Ascending aorta (tissue), 2 donors: ENCODE data around the gene CATSPERB. TPM values are rescaled to one million over a fixed set of nuclear protein-coding genes. Genes with fewer than 3 reads are reported as not detected.

Experiments
- DNase-seq, 2 donors: peaks; one replicate each; pipeline ENCODE4 v3.0.0-alpha.2; 2019; ENCODE audit warnings: low spot score in 2 of 2
- H3K27ac ChIP-seq, 2 donors: fragments of 200-600 bp; sonication (generic); one replicate each; pipeline ENCODE4 v1.5.1; 2016 to 2017; ENCODE audit warnings: mild to moderate bottlenecking in 1 of 2
- H3K27me3 ChIP-seq: fragments of 200-600 bp; sonication (generic); one replicate; pipeline ENCODE4 v1.5.1; 2017
- H3K36me3 ChIP-seq, 2 donors: fragments of 200-600 bp; sonication (generic); one replicate each; pipeline ENCODE4 v1.5.1; 2016
- H3K4me1 ChIP-seq, 2 donors: fragments of 200-600 bp; sonication (generic); one replicate each; pipeline ENCODE4 v1.5.1; 2016 to 2017; ENCODE audit warnings: mild to moderate bottlenecking in 1 of 2
- H3K4me3 ChIP-seq, 2 donors: fragments of 200-600 bp; sonication (generic); one replicate each; pipeline ENCODE4 v1.5.1; 2016 to 2017; ENCODE audit warnings: mild to moderate bottlenecking in 1 of 2
- H3K9me3 ChIP-seq, 2 donors: fragments of 200-600 bp; sonication (generic); one replicate each; pipeline ENCODE4 v1.5.1; 2016
- intact Hi-C: fragments of 100-400 bp; cut with DNase I; formaldehyde crosslinking; loops from one replicate; pipeline ENCODE4 v1.15.1; 2023
- total RNA-seq: library from RNA; depleted of rRNA; stranded (reverse); fragments of >200 nt; gene quantifications from one replicate; pipeline ENCODE4 v1.1.0, GENCODE V29; 2016
- TF ChIP-seq, protein P1 (sequence below), 3 experiments: fragments of 200-600 bp in 2 of 3; fragments of 450-650 bp in 1 of 3; sonication (generic) in 2 of 3; IDR thresholded peaks; one replicate each; pipeline ENCODE4 v1.5.1; 2016 to 2019; ENCODE audit warnings: antibody characterized with exemption in 3 of 3, mild to moderate bottlenecking in 1 of 3, moderate library complexity in 1 of 3

Gene CATSPERB
- total RNA-seq, 1 donor from 2014 or later: 4.3 TPM

DNA sequence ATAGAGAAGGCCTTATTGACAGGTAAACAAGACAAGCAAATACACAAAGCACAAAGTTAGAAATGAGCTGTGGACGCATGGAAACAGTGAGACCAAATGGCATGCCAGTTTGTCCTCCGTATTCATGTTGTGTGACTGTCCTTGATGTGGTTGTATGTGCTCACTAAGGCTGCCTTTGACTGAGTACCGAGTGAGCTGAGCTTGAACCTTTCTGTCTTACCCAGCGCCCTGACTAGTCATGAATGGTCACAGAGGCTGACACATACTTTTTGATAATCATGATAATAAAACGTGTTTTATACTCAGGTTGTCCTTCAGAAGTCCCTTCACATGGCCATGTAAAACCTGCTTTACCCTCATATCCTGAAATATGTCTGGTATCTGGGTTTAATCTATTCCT is 553 bp upstream of the CATSPERB start:
- TF ChIP-seq, protein P1, sequence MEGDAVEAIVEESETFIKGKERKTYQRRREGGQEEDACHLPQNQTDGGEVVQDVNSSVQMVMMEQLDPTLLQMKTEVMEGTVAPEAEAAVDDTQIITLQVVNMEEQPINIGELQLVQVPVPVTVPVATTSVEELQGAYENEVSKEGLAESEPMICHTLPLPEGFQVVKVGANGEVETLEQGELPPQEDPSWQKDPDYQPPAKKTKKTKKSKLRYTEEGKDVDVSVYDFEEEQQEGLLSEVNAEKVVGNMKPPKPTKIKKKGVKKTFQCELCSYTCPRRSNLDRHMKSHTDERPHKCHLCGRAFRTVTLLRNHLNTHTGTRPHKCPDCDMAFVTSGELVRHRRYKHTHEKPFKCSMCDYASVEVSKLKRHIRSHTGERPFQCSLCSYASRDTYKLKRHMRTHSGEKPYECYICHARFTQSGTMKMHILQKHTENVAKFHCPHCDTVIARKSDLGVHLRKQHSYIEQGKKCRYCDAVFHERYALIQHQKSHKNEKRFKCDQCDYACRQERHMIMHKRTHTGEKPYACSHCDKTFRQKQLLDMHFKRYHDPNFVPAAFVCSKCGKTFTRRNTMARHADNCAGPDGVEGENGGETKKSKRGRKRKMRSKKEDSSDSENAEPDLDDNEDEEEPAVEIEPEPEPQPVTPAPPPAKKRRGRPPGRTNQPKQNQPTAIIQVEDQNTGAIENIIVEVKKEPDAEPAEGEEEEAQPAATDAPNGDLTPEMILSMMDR (IDR thresholded peaks at IDR 0.05): no peak
- no peaks in the 10 kb centered on the region for H3K27me3 ChIP-seq
- intact Hi-C loops: no loop called here
- H3K4me3 ChIP-seq: no peak overlapping the region
- no peaks in the 10 kb centered on the region for H3K4me1 ChIP-seq
- DNase-seq: no peak
- H3K27ac ChIP-seq: no peak overlapping the region
- no peaks in the 10 kb centered on the region for H3K36me3 ChIP-seq
- H3K9me3 ChIP-seq: no peaks in the 10 kb centered on the region

DNA sequence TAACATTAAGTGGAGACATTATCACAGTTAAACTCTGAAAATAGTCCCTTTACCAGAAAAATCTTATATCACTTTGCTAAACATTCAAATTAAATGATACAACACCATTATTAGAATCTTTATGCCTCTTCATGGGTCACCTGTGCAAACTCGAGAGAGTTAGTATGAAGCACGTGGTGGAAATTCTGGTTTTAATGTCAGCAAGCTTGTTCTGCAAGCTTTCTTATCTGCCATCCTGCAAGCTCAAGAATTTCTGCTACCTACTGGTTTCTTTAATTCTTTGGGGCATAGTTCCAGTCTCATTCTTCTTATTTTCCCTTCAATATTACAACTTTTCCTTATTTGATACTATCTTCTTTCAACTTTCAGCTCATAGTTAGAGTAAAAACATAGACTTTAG is 868 bp downstream of the CATSPERB start:
- no peak overlapping the region for H3K4me3 ChIP-seq
- no peak overlapping the region for H3K27ac ChIP-seq
- DNase-seq: no peak
- H3K27me3 ChIP-seq: no peaks in the 10 kb centered on the region
- TF ChIP-seq, protein P1 (IDR thresholded peaks at IDR 0.05): no peak
- H3K4me1 ChIP-seq: no peaks in the 10 kb centered on the region
- H3K9me3 ChIP-seq: no peaks in the 10 kb centered on the region
- intact Hi-C loops: no loop called here
- no peaks in the 10 kb centered on the region for H3K36me3 ChIP-seq

DNA sequence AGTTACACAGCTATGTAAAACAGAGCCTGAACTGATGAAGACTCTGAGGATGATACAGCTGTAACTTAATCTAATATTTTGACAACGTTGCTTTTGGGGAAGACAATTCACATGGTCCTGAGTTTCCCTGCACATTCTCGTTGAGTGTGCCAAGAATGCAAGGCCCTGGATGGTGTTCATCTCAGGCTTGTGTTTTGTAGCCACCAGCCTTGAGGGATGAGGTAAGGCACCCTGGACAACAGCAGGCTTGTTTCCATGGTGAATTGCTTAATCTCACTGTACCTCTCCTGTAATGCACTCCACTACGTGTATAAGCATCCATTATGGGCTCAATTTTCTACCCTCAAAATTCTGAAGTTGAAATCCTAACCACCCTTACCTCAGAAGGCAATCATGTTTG is 2.1 kb downstream of the CATSPERB start:
- Histone ChIP-seq H3K27me3 (no peaks in the 10 kb centered on the region), H3K36me3 (no peaks in the 10 kb centered on the region), H3K9me3 (no peaks in the 10 kb centered on the region), H3K27ac (no peak overlapping the region), H3K4me3 (no peak overlapping the region), H3K4me1 (no peaks in the 10 kb centered on the region)
- intact Hi-C loops: no loop called here
- TF ChIP-seq, protein P1 (IDR thresholded peaks at IDR 0.05): no peak
- DNase-seq: no peak

DNA sequence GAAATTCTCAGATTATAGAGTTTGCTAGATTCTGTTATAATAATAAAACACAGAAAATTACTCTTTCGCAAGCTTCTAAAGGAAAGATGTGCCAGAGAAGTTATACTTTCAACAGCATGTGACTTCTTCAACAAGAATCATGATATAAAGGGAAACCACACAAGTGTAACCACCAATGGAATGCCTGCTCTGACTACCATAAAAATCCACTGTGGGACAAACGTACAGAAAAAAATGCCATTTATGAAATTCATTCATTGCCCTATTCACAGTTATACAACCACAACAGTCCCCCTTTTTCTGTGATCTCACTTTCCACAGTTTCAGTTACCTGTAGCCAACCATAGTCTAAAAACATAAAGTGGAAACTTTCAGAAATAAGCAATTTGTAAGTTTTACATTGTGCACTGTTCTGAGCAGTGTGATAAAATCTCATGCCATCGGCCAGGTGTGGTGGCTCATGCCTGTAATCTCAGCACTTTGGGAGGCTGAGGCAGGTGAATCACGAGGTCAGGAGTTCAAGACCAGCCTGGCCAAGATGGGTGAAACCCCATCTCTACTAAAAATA is 3.2 kb downstream of the CATSPERB start:
- Histone ChIP-seq H3K4me1 (no peaks in the 10 kb centered on the region), H3K36me3 (no peaks in the 10 kb centered on the region), H3K27me3 (no peaks in the 10 kb centered on the region), H3K9me3 (no peaks in the 10 kb centered on the region), H3K27ac (no peak overlapping the region), H3K4me3 (no peak overlapping the region)
- DNase-seq: no peak
- TF ChIP-seq, protein P1 (IDR thresholded peaks at IDR 0.05): no peak
- intact Hi-C loops: no loop called here

DNA sequence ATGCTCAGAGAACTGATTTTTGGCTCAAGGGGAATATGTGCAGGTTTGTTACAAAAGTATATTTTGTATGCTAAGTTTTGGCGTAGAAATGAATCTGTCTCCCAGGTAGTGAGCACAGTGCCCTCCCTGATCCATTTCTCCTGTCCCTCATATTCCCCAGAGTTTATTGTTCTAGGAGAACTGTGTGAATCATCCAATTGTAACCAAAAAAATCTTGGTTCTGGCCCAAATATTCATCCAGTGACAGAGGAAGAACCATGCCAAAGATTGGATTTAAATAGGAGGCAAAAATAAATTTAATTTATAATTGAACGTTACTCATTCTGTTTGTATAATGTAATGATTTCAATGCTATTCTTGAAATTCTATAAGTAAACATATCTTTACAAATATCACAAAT is 4.8 kb downstream of the CATSPERB start:
- Histone ChIP-seq H3K9me3 (no peaks in the 10 kb centered on the region), H3K4me1 (no peaks in the 10 kb centered on the region), H3K27ac (no peak overlapping the region), H3K27me3 (no peaks in the 10 kb centered on the region), H3K36me3 (no peaks in the 10 kb centered on the region), H3K4me3 (no peak overlapping the region)
- TF ChIP-seq, protein P1 (IDR thresholded peaks at IDR 0.05): no peak
- DNase-seq: no peak
- intact Hi-C loops: no loop called here

DNA sequence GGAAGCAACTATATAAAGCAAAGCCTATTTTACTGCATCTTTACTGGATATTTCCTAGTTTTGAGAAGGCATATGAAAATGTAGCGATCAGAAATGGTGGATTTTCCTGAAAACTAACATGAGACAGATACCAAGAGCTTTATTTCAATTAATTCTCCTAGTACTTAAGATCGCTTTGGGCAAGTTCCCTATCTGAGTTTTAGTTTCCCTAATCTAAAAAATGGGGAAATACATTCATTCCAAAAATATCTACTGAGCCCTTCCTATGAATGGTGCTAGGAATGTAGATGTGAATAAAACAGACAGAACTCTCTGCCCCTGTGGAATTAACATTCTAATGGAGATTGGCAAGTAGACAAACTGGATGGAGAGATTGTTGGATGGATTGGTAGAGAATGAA is 8.4 kb downstream of the CATSPERB start:
- Histone ChIP-seq H3K9me3 (no peaks in the 10 kb centered on the region), H3K4me1 (no peaks in the 10 kb centered on the region), H3K27ac (no peak overlapping the region), H3K4me3 (no peak overlapping the region), H3K36me3 (no peaks in the 10 kb centered on the region), H3K27me3 (no peaks in the 10 kb centered on the region)
- TF ChIP-seq, protein P1 (IDR thresholded peaks at IDR 0.05): no peak
- no peak for DNase-seq
- intact Hi-C loops: no loop called here
